HCT116 (cell line): ENCODE measurements around the gene CLEC4F. TPM values are rescaled to one million over a fixed set of nuclear protein-coding genes. Genes with fewer than 3 reads are reported as not detected.

Experiments used
- ATAC-seq: fragments of 200-7000 bp; cut with Tn5 transposase; 2 replicates; pipeline ENCODE4 v1.9.1; 2020; ENCODE audit warnings: mild to moderate bottlenecking, moderate library complexity
- BruUV-seq: library from RNA; stranded (reverse); fragments of 400-500 nt; replicated peaks from 2 replicates; lab custom pipeline; 2021; lab: Mats Ljungman, UMichigan
- CTCF ChIA-PET: fragments of 300-600 bp; sonication (Branson Sonifier 250); formaldehyde crosslinking; loops from one replicate; lab custom pipeline; 2021; ENCODE audit warnings: antibody characterized with exemption; lab: Charles Lee
- POLR2A ChIA-PET: fragments of 300-600, 350-600 bp; sonication (Branson Sonifier 250); formaldehyde crosslinking; loops from one replicate; lab custom pipeline; 2021; ENCODE audit warnings: antibody characterized with exemption; lab: Charles Lee
- RAD21 ChIA-PET, 2 experiments: fragments of 300-600 bp; sonication (Branson Sonifier 250); formaldehyde crosslinking; loops; one replicate each; lab custom pipeline; 2023; ENCODE audit warnings: low total read pairs in 2 of 2; ENCODE audit not compliant: uncharacterized antibody in 2 of 2, unreplicated experiment in 2 of 2, low non-redundant PET in 1 of 2; lab: Charles Lee
- DNase-seq: peaks from one replicate; pipeline ENCODE4 v3.0.0-alpha.2; 2010; ENCODE audit warnings: low read depth, low spot score
- H2AFZ ChIP-seq: fragments of 200-600 bp; shearing (Covaris generic), sonication (generic); 2 replicates; pipeline ENCODE4 v1.6.1; 2017; ENCODE audit warnings: low read depth, mixed run types, mixed read lengths, antibody characterized with exemption, low read length; ENCODE audit not compliant: poor library complexity, severe bottlenecking
- H3K27ac ChIP-seq: 2 replicates; pipeline ENCODE4 v1.5.1; 2012; ENCODE audit warnings: low read depth, low read length
- H3K27me3 ChIP-seq: fragments of 200-600 bp; sonication (generic); 2 replicates; pipeline ENCODE4 v1.6.1; 2016; ENCODE audit warnings: mixed run types, low read length, mixed read lengths; ENCODE audit not compliant: insufficient read depth
- H3K36me3 ChIP-seq, 2 experiments: fragments of 200-500 bp in 1 of 2; fragments of 200-600 bp in 1 of 2; sonication (Bioruptor generic) in 1 of 2; sonication (generic) in 1 of 2; 2 replicates each; pipeline versions ENCODE4 v1.5.1 to v1.6.1; 2014 to 2016; ENCODE audit warnings: low read length in 2 of 2, inconsistent platforms in 1 of 2, mixed read lengths in 1 of 2, mixed run types in 1 of 2; ENCODE audit not compliant: insufficient read depth in 2 of 2, control insufficient read depth in 1 of 2
- H3K4me1 ChIP-seq, 2 experiments: fragments of 200-600 bp in 1 of 2; sonication (generic) in 1 of 2; 2 replicates each; pipeline versions ENCODE4 v1.5.1 to v1.6.1; 2012 to 2017; ENCODE audit warnings: low read length in 2 of 2, inconsistent platforms in 1 of 2, mild to moderate bottlenecking in 1 of 2, mixed read lengths in 1 of 2, mixed run types in 1 of 2, moderate library complexity in 1 of 2; ENCODE audit not compliant: insufficient read depth in 2 of 2, control insufficient read depth in 1 of 2
- H3K4me2 ChIP-seq: fragments of 200-600 bp; sonication (generic); 2 replicates; pipeline ENCODE4 v1.6.1; 2017; ENCODE audit warnings: mixed run types, low read length, mixed read lengths
- H3K4me3 ChIP-seq, 2 experiments: fragments of 200-600 bp in 1 of 2; sonication (generic) in 1 of 2; replicated peaks in 1 of 2; 2 replicates each; pipeline ENCODE4 v1.5.1; 2011 to 2016; ENCODE audit warnings: low read length in 2 of 2, control low read depth in 1 of 2, low read depth in 1 of 2, mild to moderate bottlenecking in 1 of 2, mixed read lengths in 1 of 2, mixed run types in 1 of 2
- H3K79me2 ChIP-seq: fragments of 200-600 bp; sonication (generic); 2 replicates; pipeline ENCODE4 v1.6.1; 2017; ENCODE audit warnings: mild to moderate bottlenecking, mixed run types, low read length, moderate library complexity, mixed read lengths; ENCODE audit not compliant: insufficient read depth
- H3K9ac ChIP-seq: fragments of 200-600 bp; sonication (generic); 2 replicates; pipeline ENCODE4 v1.6.1; 2016; ENCODE audit warnings: low read length, mixed read lengths
- H3K9me2 ChIP-seq: fragments of 200-600 bp; sonication (generic), shearing (Covaris generic); 2 replicates; pipeline ENCODE4 v1.6.1; 2017; ENCODE audit warnings: mixed run types, mild to moderate bottlenecking, moderate library complexity; ENCODE audit not compliant: insufficient read depth
- H3K9me3 ChIP-seq, 2 experiments: fragments of 200-500 bp in 1 of 2; fragments of 200-600 bp in 1 of 2; sonication (Bioruptor generic) in 1 of 2; sonication (generic) in 1 of 2; 2 replicates each; pipeline ENCODE4 v1.6.1; 2014 to 2017; ENCODE audit warnings: low read length in 2 of 2, mixed read lengths in 2 of 2, inconsistent platforms in 1 of 2, low read depth in 1 of 2, mild to moderate bottlenecking in 1 of 2, mixed run types in 1 of 2, moderate library complexity in 1 of 2; ENCODE audit not compliant: control insufficient read depth in 1 of 2, insufficient read depth in 1 of 2
- H4K20me1 ChIP-seq: fragments of 200-600 bp; sonication (generic), shearing (Covaris generic); 2 replicates; pipeline ENCODE4 v1.6.1; 2017; ENCODE audit warnings: mixed run types, mild to moderate bottlenecking, moderate library complexity; ENCODE audit not compliant: insufficient read depth
- ATF3 ChIP-seq: IDR thresholded peaks from 2 replicates; pipeline ENCODE4 v1.6.1; 2012
- CBX3 ChIP-seq: IDR thresholded peaks from 2 replicates; pipeline ENCODE4 v1.6.1; 2012; ENCODE audit warnings: low read depth
- CTCF ChIP-seq, 3 experiments: fragments of 200-600 bp in 1 of 3; sonication (generic) in 1 of 3; IDR thresholded peaks in 2 of 3; conservative IDR thresholded peaks in 1 of 3; 2 replicates each; pipeline ENCODE4 v1.5.1; 2012 to 2017; ENCODE audit warnings: low read depth in 2 of 3, low read length in 2 of 3, antibody characterized with exemption in 1 of 3, borderline replicate concordance in 1 of 3, control low read depth in 1 of 3, mild to moderate bottlenecking in 1 of 3, mixed read lengths in 1 of 3, mixed run types in 1 of 3, moderate library complexity in 1 of 3; ENCODE audit not compliant: insufficient read depth in 1 of 3
- ELF1 ChIP-seq: IDR thresholded peaks from 2 replicates; pipeline ENCODE4 v1.6.1; 2012; ENCODE audit warnings: low read depth, borderline replicate concordance
- EZH2 ChIP-seq: fragments of 200-600 bp; sonication (generic); IDR thresholded peaks from 2 replicates; pipeline ENCODE4 v1.6.1; 2017; ENCODE audit warnings: antibody characterized with exemption, mixed run types
- EZH2phosphoT487 ChIP-seq: fragments of 200-600 bp; IDR thresholded peaks from 2 replicates; pipeline ENCODE4 v1.6.1; 2018; ENCODE audit warnings: antibody characterized with exemption, borderline replicate concordance
- FOSL1 ChIP-seq: IDR thresholded peaks from 2 replicates; pipeline ENCODE4 v1.6.1; 2012; ENCODE audit warnings: low read depth
- JUND ChIP-seq: IDR thresholded peaks from 2 replicates; pipeline ENCODE4 v1.6.1; 2012
- MAX ChIP-seq: IDR thresholded peaks from 2 replicates; pipeline ENCODE4 v1.6.1; 2012
- RAD21 ChIP-seq: IDR thresholded peaks from 2 replicates; pipeline ENCODE4 v1.6.1; 2012; ENCODE audit warnings: low read depth, mild to moderate bottlenecking
- SP1 ChIP-seq: IDR thresholded peaks from 2 replicates; pipeline ENCODE4 v1.6.1; 2012; ENCODE audit warnings: low read depth
- TCF7L2 ChIP-seq: IDR thresholded peaks from 2 replicates; pipeline ENCODE4 v1.7.0; 2011; ENCODE audit warnings: borderline replicate concordance, inconsistent platforms; ENCODE audit not compliant: insufficient read depth, insufficient read length; ENCODE audit errors: extremely low read depth
- ZFX ChIP-seq: fragments of 450-650 bp; IDR thresholded peaks from 2 replicates; pipeline ENCODE4 v1.6.1; 2017
- ZNF274 ChIP-seq: fragments of 200-500 bp; sonication (Bioruptor generic); IDR thresholded peaks from 2 replicates; pipeline ENCODE4 v1.6.1; 2014; ENCODE audit warnings: mild to moderate bottlenecking, low read depth, low read length, inconsistent platforms
- intact Hi-C: fragments of 100-400 bp; cut with micrococcal nuclease; formaldehyde crosslinking; loops from 2 replicates; pipeline ENCODE4 v1.10.0; 2022
- total RNA-seq: library from RNA; stranded (reverse); gene quantifications from one replicate; pipeline ENCODE4 v1.2.1, GENCODE V29; 2021; ENCODE audit not compliant: unreplicated experiment

CLEC4F gene
- total RNA-seq, 1 experiment from 2014 or later: not detected

GRCh38 chr2:70795164-70795995, 25.0 kb downstream of the CLEC4F start:
- Histone ChIP-seq H2AFZ (no peak overlapping the region), H3K27ac (no peak overlapping the region), H3K79me2 (no peaks in the 10 kb centered on the region), H3K4me1 (no peaks in the 10 kb centered on the region), H3K9me2 (no peaks in the 10 kb centered on the region), H3K27me3 (no peaks in the 10 kb centered on the region), H4K20me1 (no peaks in the 10 kb centered on the region), H3K4me3 (no peak overlapping the region), H3K4me2 (no peak overlapping the region), H3K9ac (no peak overlapping the region), H3K36me3 (no peaks in the 10 kb centered on the region), H3K9me3 (no peaks in the 10 kb centered on the region)
- POLR2A ChIA-PET: no interaction called here
- no TSS peak for BruUV-seq
- ATAC-seq (no peak), DNase-seq (no peak)
- intact Hi-C loops: no loop called here
- CTCF ChIA-PET: interaction anchor here (2.2 kb wide), 1 partner anchor 153 kb away, joined by 6 read pairs; no protein-coding TSS in a partner anchor
- RAD21 ChIA-PET: no interaction called here
- TF ChIP-seq TCF7L2: no peak
- TF ChIP-seq SP1: no peak
- no peak for TF ChIP-seq EZH2phosphoT487
- TF ChIP-seq ELF1: no peak
- no peak for TF ChIP-seq JUND
- TF ChIP-seq CTCF (IDR thresholded peaks at IDR 0.05 in 2 of 3, conservative IDR thresholded peaks at IDR 0.05 in 1 of 3; ENCODE audit: borderline replicate concordance in 1 of 3, insufficient read depth in 1 of 3, low read depth in 2 of 3, low read length in 2 of 3): no peak
- TF ChIP-seq FOSL1: no peak
- TF ChIP-seq ZFX: no peak
- TF ChIP-seq EZH2: no peak
- no peak for TF ChIP-seq ATF3
- no peak for TF ChIP-seq MAX
- no peak for TF ChIP-seq CBX3
- no peak for TF ChIP-seq ZNF274
- no peak for TF ChIP-seq RAD21
